NCI-H2227 treated with DMSO at 0.1 percent for 48 hours (cell line): ENCODE measurements around the gene LRRC63.

Source experiments
- DNase-seq: peaks from one replicate; lab custom pipeline; 2025; lab: John Stamatoyannopoulos, UW

The LRRC63 gene

GRCh38 chr13:46313432-46314257 lies 101.9 kb downstream of the LRRC63 start:
- no peak for DNase-seq

GRCh38 chr13:46314587-46314986 lies 102.9 kb downstream of the LRRC63 start:
- no peak for DNase-seq

DNA sequence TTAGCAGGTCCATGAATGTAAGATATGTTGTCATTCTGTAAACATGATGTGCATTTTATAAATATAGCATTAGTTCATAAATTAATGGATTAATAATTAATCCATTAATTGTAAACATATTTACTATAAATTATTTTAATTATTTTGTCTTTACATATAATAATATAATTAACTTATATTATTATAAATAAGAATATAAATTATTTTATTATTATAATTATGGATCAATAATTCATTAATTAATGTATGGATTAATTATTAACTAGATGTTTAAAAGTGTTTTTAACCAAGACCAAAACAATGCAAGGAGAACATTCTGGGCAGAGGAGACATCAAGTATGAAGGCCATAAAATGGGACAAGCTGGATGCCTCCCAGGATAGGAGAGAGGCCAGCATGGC lies 103.3 kb downstream of the LRRC63 start:
- no peak for DNase-seq

DNA sequence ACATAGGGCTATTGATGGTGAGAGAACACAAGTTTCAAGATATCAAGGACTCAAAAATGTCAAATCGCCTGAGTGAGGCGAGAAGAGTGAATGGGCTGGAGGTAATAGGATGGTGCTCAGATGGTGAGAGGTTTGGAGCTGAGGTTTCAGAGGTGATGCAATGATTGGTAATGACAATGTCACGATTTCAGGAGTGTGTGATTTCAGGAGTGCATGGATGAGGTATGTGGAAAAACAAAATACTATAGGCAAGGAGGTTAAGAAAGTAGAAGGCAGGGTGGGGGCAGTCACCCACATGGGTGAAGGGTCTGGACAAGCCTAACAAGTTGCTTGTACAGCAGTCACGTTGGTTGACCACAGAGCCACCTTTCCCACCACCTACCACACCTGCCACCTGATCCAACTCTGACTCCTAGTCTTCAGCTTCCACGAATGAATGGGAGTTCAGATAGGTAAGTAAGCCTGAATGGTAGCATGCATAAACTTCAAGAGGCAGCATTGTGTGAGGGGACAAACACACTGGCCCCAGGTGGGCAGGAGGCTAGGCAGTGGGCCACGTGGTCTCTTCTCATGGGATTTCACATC lies 103.9 kb downstream of the LRRC63 start:
- DNase-seq, result no peak

GRCh38 chr13:46317120-46317519 lies 105.4 kb downstream of the LRRC63 start:
- DNase-seq, result no peak

- DNase-seq, result no peak
Observed at GRCh38 chr13:46318986-46319385, 107.3 kb downstream of the LRRC63 start.

DNA sequence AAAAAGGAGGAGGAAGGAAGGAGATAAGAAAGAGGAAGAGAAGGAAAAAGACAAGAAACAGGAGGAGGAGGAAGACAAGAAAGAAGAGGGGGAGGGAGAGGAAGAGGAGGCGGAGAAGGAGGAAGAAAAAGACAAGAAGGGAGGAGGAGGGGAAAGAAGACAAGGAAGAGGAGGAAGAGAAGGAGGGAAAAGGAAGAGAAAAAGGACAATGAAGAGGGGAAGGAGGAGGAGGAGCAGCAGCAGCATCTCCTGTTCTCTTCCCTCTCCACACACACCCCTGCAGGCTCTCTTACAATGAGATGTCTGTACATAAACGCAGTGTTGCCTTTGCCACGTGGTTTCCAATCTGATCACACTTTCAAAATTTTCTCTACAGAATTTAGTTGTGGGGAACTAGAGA lies 108.7 kb downstream of the LRRC63 start:
- no peak for DNase-seq

DNA sequence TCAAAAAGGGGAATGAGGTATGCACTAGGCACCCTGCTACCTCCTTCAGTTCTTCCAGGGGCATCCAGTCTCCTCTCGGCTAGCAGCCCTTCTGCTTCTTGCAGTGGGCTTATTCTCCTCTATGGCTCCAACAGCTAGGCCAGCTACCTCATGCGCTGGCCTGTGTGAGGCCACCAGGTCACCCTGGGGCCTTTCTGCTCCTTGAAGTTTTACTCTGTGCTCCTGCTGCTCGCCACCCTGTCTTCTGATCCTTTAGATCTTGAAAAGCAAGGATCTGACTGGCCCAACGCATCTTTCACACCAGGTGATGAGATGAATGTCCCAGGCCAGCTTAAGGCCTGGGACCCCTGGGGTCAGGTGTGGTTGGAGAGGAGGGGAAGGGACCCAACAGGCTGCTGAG lies 109.1 kb downstream of the LRRC63 start:
- no peak for DNase-seq

DNA sequence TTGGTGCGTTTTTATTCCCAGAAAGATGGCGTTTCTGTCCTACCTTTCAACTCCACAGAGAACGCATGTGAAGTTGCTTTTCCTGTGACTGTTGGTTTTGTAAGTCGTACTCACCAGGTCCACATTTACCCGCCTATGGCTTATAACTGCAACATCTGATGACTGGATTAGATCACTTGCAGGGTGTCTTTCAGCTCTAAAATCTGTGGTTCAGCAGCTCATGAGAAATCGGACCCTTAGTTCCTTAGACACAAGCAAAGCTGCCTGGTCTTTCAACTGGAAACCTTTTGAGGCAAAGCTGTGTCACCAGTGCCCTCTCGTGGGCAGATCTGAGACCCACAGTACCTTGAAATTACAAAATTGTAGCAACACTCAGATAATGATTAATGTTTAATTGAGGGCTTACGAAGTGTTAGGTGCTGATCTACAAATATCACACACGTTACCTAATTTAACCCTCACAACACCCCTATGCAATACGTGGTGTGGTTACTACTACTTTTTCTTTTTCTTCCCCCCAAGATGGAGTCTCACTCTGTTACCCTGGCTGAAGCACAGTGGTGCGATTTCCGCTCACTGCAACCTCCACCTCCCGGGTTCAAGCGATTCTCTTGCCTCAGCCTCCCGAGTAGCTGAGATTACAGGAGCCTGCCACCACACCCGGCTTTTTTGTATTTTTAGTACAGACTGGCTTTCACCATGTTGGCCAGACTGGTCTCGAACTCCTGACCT lies 109.9 kb downstream of the LRRC63 start:
- DNase-seq, result no peak

DNA sequence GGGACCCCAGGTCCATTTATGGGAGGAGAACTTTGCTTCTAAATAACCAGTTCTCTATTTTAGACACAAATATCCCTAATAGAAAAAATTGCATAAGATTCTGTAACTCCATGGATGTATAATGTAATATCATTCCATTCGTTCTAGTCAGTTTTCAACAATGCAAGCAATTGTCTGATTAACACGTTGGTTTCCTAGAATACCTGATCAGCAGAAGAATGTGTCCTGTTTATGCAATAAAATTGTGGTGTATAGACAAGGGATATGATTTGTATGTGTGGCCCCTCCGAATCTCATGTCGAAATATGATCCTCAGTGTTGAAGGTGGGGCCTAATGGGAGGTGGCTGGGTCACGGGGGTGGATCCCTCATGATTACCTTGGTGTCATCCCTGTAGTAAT lies 113.2 kb downstream of the LRRC63 start:
- no peak for DNase-seq
